Measurements from ENCODE around the gene SLITRK5. TPM values are rescaled to one million over a fixed set of nuclear protein-coding genes. Genes with fewer than 3 reads are reported as not detected.
A peak's percentile ranks its signal among the peaks of the same experiment; 100 is the strongest.

SLITRK5 gene
- total and polyA plus RNA-seq, 8 donors, result 0.06 to 1.4 (median 0.25) TPM

GRCh38 chr13:87696458-87696857 is 25.3 kb downstream of the SLITRK5 start:
- ATAC-seq, result no peak
- intact Hi-C loops (cut with DNase I), result no loop called here
- no peaks in the 10 kb centered on the region for H3K27me3 ChIP-seq
- no peak overlapping the region for H3K27ac ChIP-seq
- 91 to 100% methylated on average over 1 of the region's 1 CpG for WGBS, 2 donors
- no peaks in the 10 kb centered on the region for H3K36me3 ChIP-seq
- H3K9me3 ChIP-seq, result no peaks in the 10 kb centered on the region
- no peak overlapping the region for H3K4me3 ChIP-seq
- TF ChIP-seq, protein P1, sequence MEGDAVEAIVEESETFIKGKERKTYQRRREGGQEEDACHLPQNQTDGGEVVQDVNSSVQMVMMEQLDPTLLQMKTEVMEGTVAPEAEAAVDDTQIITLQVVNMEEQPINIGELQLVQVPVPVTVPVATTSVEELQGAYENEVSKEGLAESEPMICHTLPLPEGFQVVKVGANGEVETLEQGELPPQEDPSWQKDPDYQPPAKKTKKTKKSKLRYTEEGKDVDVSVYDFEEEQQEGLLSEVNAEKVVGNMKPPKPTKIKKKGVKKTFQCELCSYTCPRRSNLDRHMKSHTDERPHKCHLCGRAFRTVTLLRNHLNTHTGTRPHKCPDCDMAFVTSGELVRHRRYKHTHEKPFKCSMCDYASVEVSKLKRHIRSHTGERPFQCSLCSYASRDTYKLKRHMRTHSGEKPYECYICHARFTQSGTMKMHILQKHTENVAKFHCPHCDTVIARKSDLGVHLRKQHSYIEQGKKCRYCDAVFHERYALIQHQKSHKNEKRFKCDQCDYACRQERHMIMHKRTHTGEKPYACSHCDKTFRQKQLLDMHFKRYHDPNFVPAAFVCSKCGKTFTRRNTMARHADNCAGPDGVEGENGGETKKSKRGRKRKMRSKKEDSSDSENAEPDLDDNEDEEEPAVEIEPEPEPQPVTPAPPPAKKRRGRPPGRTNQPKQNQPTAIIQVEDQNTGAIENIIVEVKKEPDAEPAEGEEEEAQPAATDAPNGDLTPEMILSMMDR (IDR thresholded peaks at IDR 0.05), result no peak
- peak in 1 of 6 donors; percentile 5 for DNase-seq
- no peak for FAIRE-seq
- H3K4me1 ChIP-seq, result no peaks in the 10 kb centered on the region

DNA sequence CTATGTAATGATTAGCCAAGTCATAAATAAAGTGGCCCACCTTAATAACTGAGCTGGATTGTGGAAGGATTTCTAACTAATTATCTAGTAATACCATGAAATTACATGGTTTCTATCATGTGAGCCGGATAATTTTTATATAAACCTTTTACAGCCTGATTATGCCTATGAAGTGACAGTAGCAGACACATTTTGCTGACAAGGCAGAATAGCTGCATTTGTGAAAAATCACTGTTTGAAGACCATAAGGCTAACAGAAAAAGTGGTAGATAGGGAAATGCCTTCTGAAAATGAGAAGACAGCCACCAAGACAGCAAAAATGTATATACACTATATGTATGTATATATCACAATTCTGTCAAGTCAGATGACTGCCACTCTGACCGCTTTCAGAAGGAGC is 27.1 kb downstream of the SLITRK5 start:
- Histone ChIP-seq H3K4me3 (no peak overlapping the region), H3K4me1 (no peaks in the 10 kb centered on the region), H3K27me3 (no peaks in the 10 kb centered on the region), H3K27ac (no peak overlapping the region), H3K36me3 (no peaks in the 10 kb centered on the region), H3K9me3 (no peaks in the 10 kb centered on the region)
- no peak for DNase-seq
- intact Hi-C loops (cut with DNase I), result no loop called here
- no peak for FAIRE-seq
- no peak for ATAC-seq
- WGBS, 2 donors, result 83 to 84% methylated on average over 2 of the region's 2 CpGs
- TF ChIP-seq, protein P1 (IDR thresholded peaks at IDR 0.05), result no peak

GRCh38 chr13:87709947-87710346 is 38.8 kb downstream of the SLITRK5 start:
- H3K27ac ChIP-seq, result no peak overlapping the region
- intact Hi-C loops (cut with DNase I), result no loop called here
- no peak for ATAC-seq
- H3K9me3 ChIP-seq, result no peaks in the 10 kb centered on the region
- H3K27me3 ChIP-seq, result no peaks in the 10 kb centered on the region
- H3K4me3 ChIP-seq, result no peak overlapping the region
- TF ChIP-seq, protein P1 (IDR thresholded peaks at IDR 0.05), result no peak
- H3K36me3 ChIP-seq, result no peaks in the 10 kb centered on the region
- no peak for DNase-seq
- no peaks in the 10 kb centered on the region for H3K4me1 ChIP-seq
- 38 to 57% methylated on average over 1 of the region's 1 CpG for WGBS, 2 donors
- no peak for FAIRE-seq

GRCh38 chr13:87712012-87712411 is 40.8 kb downstream of the SLITRK5 start:
- FAIRE-seq (no peak), ATAC-seq (no peak), DNase-seq (no peak)
- intact Hi-C loops (cut with DNase I), result no loop called here
- no peaks in the 10 kb centered on the region for H3K36me3 ChIP-seq
- H3K9me3 ChIP-seq, result no peaks in the 10 kb centered on the region
- WGBS, 2 donors, result 43 to 63% methylated on average over 2 of the region's 2 CpGs
- H3K4me3 ChIP-seq, result no peak overlapping the region
- TF ChIP-seq, protein P1 (IDR thresholded peaks at IDR 0.05), result no peak
- H3K27me3 ChIP-seq, result no peaks in the 10 kb centered on the region
- H3K27ac ChIP-seq, result no peak overlapping the region
- H3K4me1 ChIP-seq, result no peaks in the 10 kb centered on the region
